NCI-H2171 treated with DMSO at 0.1 percent for 48 hours (cell line): ENCODE data around the gene MAB21L4.

Experiments
- DNase-seq: peaks from one replicate; lab custom pipeline; 2025; lab: John Stamatoyannopoulos, UW

MAB21L4 gene

GRCh38 chr2:240911641-240912265 lies 15.8 kb upstream of the MAB21L4 start:
- no peak for DNase-seq

GRCh38 chr2:240909216-240909974 lies 13.4 kb upstream of the MAB21L4 start:
- no peak for DNase-seq

- DNase-seq, result no peak
Observed at GRCh38 chr2:240906911-240907590, 11.1 kb upstream of the MAB21L4 start.

- DNase-seq, result no peak
Observed at GRCh38 chr2:240906141-240906910, 10.4 kb upstream of the MAB21L4 start, which contains the start of gene CROCC2. CROCC2 (plus strand) TSS chr2:240906336; CDS start chr2:240906514, 178 bp downstream.

GRCh38 chr2:240905176-240905781 lies 9.3 kb upstream of the MAB21L4 start:
- DNase-seq, result peak; percentile 56

- DNase-seq, result no peak
Observed at GRCh38 chr2:240904216-240905175, 8.5 kb upstream of the MAB21L4 start.

GRCh38 chr2:240903191-240904060 lies 7.5 kb upstream of the MAB21L4 start:
- peak; percentile 19 for DNase-seq

GRCh38 chr2:240902615-240903041 lies 6.7 kb upstream of the MAB21L4 start:
- DNase-seq, result no peak

- DNase-seq, result no peak
Observed at GRCh38 chr2:240901986-240902614, 6.1 kb upstream of the MAB21L4 start.

GRCh38 chr2:240900141-240900860 lies 4.3 kb upstream of the MAB21L4 start:
- DNase-seq, result no peak

GRCh38 chr2:240899468-240899865 lies 3.5 kb upstream of the MAB21L4 start:
- no peak for DNase-seq

- no peak for DNase-seq
Observed at GRCh38 chr2:240898731-240899467, 2.9 kb upstream of the MAB21L4 start.

GRCh38 chr2:240898108-240898730 lies 2.3 kb upstream of the MAB21L4 start:
- no peak for DNase-seq

- DNase-seq, result peak; percentile 24
Observed at GRCh38 chr2:240896871-240897692, 1.1 kb upstream of the MAB21L4 start.

GRCh38 chr2:240896394-240896793 lies 438 bp upstream of the MAB21L4 start:
- no peak for DNase-seq

- no peak for DNase-seq
Observed at GRCh38 chr2:240894836-240895558, 959 bp downstream of the MAB21L4 start.
